ENCODE measurements around the gene DAGLA.

DNA sequence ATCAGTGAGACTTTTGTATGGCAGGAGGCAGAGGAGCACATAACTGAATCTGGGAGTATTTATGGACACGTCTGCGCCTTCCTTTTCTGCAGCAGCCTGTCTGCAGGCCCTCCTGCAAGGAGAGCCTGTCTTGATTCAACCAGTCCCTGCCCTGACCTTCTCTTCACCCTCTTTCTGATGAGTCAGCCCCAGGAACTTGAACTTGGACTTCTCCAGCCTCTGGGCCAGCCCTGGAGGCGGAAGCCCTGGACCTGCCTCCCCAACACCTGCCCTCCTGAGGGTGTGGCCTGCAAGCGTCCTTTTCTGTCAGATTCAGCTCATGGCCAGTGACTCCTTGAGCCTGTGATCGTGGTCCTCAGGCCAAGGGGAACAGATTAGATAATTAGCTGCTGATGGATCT, 20.0 kb downstream of the DAGLA start:
- TF ChIP-seq CTCF (conservative IDR thresholded peaks at IDR 0.05) (no peak), EZH2 (IDR thresholded peaks at IDR 0.05; ENCODE audit: low read depth) (no peak)

Data from PC-9 (cell line).